K562 (cell line): Measurements from ENCODE around the gene EIF5. TPM values are rescaled to one million over a fixed set of nuclear protein-coding genes. Genes with fewer than 3 reads are reported as not detected.

Experiments
- ATF7 ChIP-seq: fragments of 450-650 bp; IDR thresholded peaks from 2 replicates; pipeline ENCODE4 v1.7.1; 2014; ENCODE audit warnings: mild to moderate bottlenecking, moderate library complexity
- BCL6 ChIP-seq: fragments of 250-450 bp; sonication (Bioruptor Pico); IDR thresholded peaks from 2 replicates; pipeline ENCODE4 v1.4.0; 2020
- CBX3 ChIP-seq, 2 experiments: IDR thresholded peaks; 1 replicate in 1 of 2; 2 replicates in 1 of 2; pipeline ENCODE4 v1.6.1; 2012; ENCODE audit warnings: inconsistent platforms in 2 of 2, low read length in 2 of 2, borderline replicate concordance in 1 of 2, control low read depth in 1 of 2
- ERF ChIP-seq: fragments of 450-650 bp; formaldehyde crosslinking; IDR thresholded peaks from 2 replicates; pipeline ENCODE4 v1.4.0; 2020; ENCODE audit warnings: mild to moderate bottlenecking, mixed read lengths
- HDAC2 ChIP-seq: fragments of 450-650 bp; IDR thresholded peaks from 2 replicates; pipeline ENCODE4 v1.6.1; 2016; ENCODE audit warnings: mild to moderate bottlenecking
- KLF1 ChIP-seq: fragments of 450-650 bp; IDR thresholded peaks from 2 replicates; pipeline ENCODE4 v1.6.1; 2016; ENCODE audit warnings: missing genetic modification characterization, missing compliant biosample characterization
- MAFG ChIP-seq: fragments of 450-650 bp; conservative IDR thresholded peaks from 2 replicates; pipeline ENCODE4 v1.6.1; 2016; ENCODE audit warnings: missing genetic modification characterization, missing compliant biosample characterization
- MYC ChIP-seq, 2 experiments: fragments of 250-450 bp in 1 of 2; sonication (Bioruptor Pico) in 1 of 2; IDR thresholded peaks; 2 replicates each; pipeline versions ENCODE4 v1.5.1 to v1.6.1; 2012 to 2021; ENCODE audit warnings: low read depth in 2 of 2, borderline replicate concordance in 1 of 2, improper control_type of control experiment in 1 of 2, low read length in 1 of 2, mild to moderate bottlenecking in 1 of 2, moderate library complexity in 1 of 2
- NCOA4 ChIP-seq: fragments of 450-650 bp; IDR thresholded peaks from 2 replicates; pipeline ENCODE4 v1.6.1; 2018; ENCODE audit warnings: mild to moderate bottlenecking; ENCODE audit not compliant: partially characterized antibody
- PPARD ChIP-seq: fragments of 250-450 bp; sonication (Bioruptor Pico); IDR thresholded peaks from 2 replicates; pipeline ENCODE4 v1.8.0; 2022; ENCODE audit warnings: inconsistent platforms, mild to moderate bottlenecking, moderate library complexity
- PRMT5 ChIP-seq: sonication (generic); formaldehyde crosslinking; IDR thresholded peaks from 2 replicates; pipeline ENCODE4 v1.5.0; 2020; ENCODE audit warnings: missing genetic modification reagents
- RAD21 ChIP-seq, 2 experiments: fragments of 250-450 bp in 1 of 2; fragments of 450-650 bp in 1 of 2; sonication (Bioruptor Pico) in 1 of 2; formaldehyde crosslinking in 1 of 2; IDR thresholded peaks in 1 of 2; conservative IDR thresholded peaks in 1 of 2; 2 replicates each; pipeline versions ENCODE4 v1.4.0 to v1.8.0; 2020 to 2022; ENCODE audit warnings: mild to moderate bottlenecking in 2 of 2, moderate library complexity in 1 of 2
- RFX7 ChIP-seq: fragments of 250-450 bp; sonication (Bioruptor Pico); IDR thresholded peaks from 2 replicates; pipeline ENCODE4 v1.5.1; 2021; ENCODE audit warnings: mild to moderate bottlenecking
- THRB ChIP-seq: fragments of 450-650 bp; formaldehyde crosslinking; conservative IDR thresholded peaks from 2 replicates; pipeline ENCODE4 v1.4.0; 2022; ENCODE audit warnings: mild to moderate bottlenecking, missing genetic modification characterization
- U2AF2 ChIP-seq: fragments of 200-400 bp; formaldehyde crosslinking; optimal IDR thresholded peaks from 2 replicates; pipeline ENCODE3; 2017; ENCODE audit warnings: low read depth, mild to moderate bottlenecking, low read length
- ZBTB1 ChIP-seq: sonication (generic); formaldehyde crosslinking; IDR thresholded peaks from 2 replicates; pipeline ENCODE4 v1.8.1; 2023; ENCODE audit warnings: missing genetic modification reagents, low read depth, mild to moderate bottlenecking, borderline replicate concordance
- ZC3H8 ChIP-seq: fragments of 450-650 bp; IDR thresholded peaks from 2 replicates; pipeline ENCODE4 v1.6.1; 2017
- ZNF23 ChIP-seq: fragments of 250-450 bp; sonication (Bioruptor Pico); IDR thresholded peaks from 2 replicates; pipeline ENCODE4 v1.4.0; 2020; ENCODE audit warnings: mild to moderate bottlenecking
- polyA plus RNA-seq, 8 experiments: library from polyadenylated mRNA; depleted of rRNA in 4 of 8; stranded (reverse) in 5 of 8; unstranded in 3 of 8; fragments of >200 nt; fragmentation: Nextera tagmentation in 2 of 8; fragmentation: Illumina TruSeq in 1 of 8; extraction: Ambion mirVana in 2 of 8; extraction: Trizol in 1 of 8; gene quantifications; 2 replicates each; pipeline versions ENCODE4 v1.2.1 to v1.2.3, GENCODE V29; 2011 to 2014; ENCODE audit warnings: inconsistent platforms in 1 of 8, missing spikeins in 1 of 8
- total RNA-seq, 7 experiments: library from RNA; depleted of rRNA in 6 of 7; stranded (reverse); fragments of >200 nt in 6 of 7; fragmentation: Illumina TruSeq in 2 of 7; extraction: Trizol in 2 of 7; gene quantifications; 2 replicates each; pipeline versions ENCODE4 v1.2.1 to v1.2.3, GENCODE V29; 2011 to 2021; ENCODE audit warnings: low replicate concordance in 1 of 7
- TF ChIP-seq, protein P1 (sequence below): fragments of 200-800 bp; sonication (Bioruptor generic); IDR thresholded peaks from 2 replicates; pipeline ENCODE4 v1.6.1; 2016; ENCODE audit warnings: missing genetic modification characterization, missing compliant biosample characterization
- TF ChIP-seq, protein P2 (sequence below): sonication (generic); formaldehyde crosslinking; IDR thresholded peaks from 2 replicates; pipeline ENCODE4 v1.8.0; 2022; ENCODE audit warnings: mild to moderate bottlenecking, missing genetic modification reagents, borderline replicate concordance

EIF5 gene
- total and polyA plus RNA-seq, 9 of the 15 experiments (the other 6 are each of a cell fraction or from before 2014, with no cell fraction given), result 92.7 to 442 (median 190) TPM

GRCh38 chr14:103385152-103385928 lies 51.3 kb downstream of the EIF5 start, which contains the start of gene MARK3 (continued):
- TF ChIP-seq, protein P1, sequence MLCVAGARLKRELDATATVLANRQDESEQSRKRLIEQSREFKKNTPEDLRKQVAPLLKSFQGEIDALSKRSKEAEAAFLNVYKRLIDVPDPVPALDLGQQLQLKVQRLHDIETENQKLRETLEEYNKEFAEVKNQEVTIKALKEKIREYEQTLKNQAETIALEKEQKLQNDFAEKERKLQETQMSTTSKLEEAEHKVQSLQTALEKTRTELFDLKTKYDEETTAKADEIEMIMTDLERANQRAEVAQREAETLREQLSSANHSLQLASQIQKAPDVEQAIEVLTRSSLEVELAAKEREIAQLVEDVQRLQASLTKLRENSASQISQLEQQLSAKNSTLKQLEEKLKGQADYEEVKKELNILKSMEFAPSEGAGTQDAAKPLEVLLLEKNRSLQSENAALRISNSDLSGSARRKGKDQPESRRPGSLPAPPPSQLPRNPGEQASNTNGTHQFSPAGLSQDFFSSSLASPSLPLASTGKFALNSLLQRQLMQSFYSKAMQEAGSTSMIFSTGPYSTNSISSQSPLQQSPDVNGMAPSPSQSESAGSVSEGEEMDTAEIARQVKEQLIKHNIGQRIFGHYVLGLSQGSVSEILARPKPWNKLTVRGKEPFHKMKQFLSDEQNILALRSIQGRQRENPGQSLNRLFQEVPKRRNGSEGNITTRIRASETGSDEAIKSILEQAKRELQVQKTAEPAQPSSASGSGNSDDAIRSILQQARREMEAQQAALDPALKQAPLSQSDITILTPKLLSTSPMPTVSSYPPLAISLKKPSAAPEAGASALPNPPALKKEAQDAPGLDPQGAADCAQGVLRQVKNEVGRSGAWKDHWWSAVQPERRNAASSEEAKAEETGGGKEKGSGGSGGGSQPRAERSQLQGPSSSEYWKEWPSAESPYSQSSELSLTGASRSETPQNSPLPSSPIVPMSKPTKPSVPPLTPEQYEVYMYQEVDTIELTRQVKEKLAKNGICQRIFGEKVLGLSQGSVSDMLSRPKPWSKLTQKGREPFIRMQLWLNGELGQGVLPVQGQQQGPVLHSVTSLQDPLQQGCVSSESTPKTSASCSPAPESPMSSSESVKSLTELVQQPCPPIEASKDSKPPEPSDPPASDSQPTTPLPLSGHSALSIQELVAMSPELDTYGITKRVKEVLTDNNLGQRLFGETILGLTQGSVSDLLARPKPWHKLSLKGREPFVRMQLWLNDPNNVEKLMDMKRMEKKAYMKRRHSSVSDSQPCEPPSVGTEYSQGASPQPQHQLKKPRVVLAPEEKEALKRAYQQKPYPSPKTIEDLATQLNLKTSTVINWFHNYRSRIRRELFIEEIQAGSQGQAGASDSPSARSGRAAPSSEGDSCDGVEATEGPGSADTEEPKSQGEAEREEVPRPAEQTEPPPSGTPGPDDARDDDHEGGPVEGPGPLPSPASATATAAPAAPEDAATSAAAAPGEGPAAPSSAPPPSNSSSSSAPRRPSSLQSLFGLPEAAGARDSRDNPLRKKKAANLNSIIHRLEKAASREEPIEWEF, result no peak
- no peak for TF ChIP-seq ZBTB1 (CRISPR knock-in tag)
- no peak for TF ChIP-seq NCOA4
- peak; percentile 55; the same call in 1 of the 2 replicates for TF ChIP-seq ATF7
- TF ChIP-seq MAFG (tag), result no peak
- TF ChIP-seq ZNF23 (CRISPR knock-in tag), result no peak
- TF ChIP-seq RFX7 (CRISPR knock-in tag), result no peak
- TF ChIP-seq BCL6 (CRISPR knock-in tag), result no peak
- TF ChIP-seq ERF (CRISPR knock-in tag), result no peak
- no peak for TF ChIP-seq U2AF2
- no peak for TF ChIP-seq PRMT5 (CRISPR knock-in tag)
- TF ChIP-seq, protein P2, sequence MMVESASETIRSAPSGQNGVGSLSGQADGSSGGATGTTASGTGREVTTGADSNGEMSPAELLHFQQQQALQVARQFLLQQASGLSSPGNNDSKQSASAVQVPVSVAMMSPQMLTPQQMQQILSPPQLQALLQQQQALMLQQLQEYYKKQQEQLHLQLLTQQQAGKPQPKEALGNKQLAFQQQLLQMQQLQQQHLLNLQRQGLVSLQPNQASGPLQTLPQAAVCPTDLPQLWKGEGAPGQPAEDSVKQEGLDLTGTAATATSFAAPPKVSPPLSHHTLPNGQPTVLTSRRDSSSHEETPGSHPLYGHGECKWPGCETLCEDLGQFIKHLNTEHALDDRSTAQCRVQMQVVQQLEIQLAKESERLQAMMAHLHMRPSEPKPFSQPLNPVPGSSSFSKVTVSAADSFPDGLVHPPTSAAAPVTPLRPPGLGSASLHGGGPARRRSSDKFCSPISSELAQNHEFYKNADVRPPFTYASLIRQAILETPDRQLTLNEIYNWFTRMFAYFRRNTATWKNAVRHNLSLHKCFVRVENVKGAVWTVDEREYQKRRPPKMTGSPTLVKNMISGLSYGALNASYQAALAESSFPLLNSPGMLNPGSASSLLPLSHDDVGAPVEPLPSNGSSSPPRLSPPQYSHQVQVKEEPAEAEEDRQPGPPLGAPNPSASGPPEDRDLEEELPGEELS (CRISPR knock-in tag), result no peak
- TF ChIP-seq MYC (IDR thresholded peaks at IDR 0.05; ENCODE audit: low read depth, low read length), result peak; percentile 28; the same call in 1 of the 2 replicates
- 0 out of 2 replicates have a peak, but pooled peaks have one; percentile 41 for TF ChIP-seq MYC (CRISPR knock-in tag; IDR thresholded peaks at IDR 0.05; ENCODE audit: borderline replicate concordance, low read depth)
- TF ChIP-seq HDAC2, result no peak
- TF ChIP-seq ZC3H8, result no peak
- no peak for TF ChIP-seq THRB (CRISPR knock-in tag)
- no peak for TF ChIP-seq KLF1
- TF ChIP-seq RAD21 (CRISPR knock-in tag; conservative IDR thresholded peaks at IDR 0.05 in 1 of 2, IDR thresholded peaks at IDR 0.05 in 1 of 2), result no peak; a peak in 1 of 4 replicates
- TF ChIP-seq PPARD (CRISPR knock-in tag), result no peak
- TF ChIP-seq CBX3 (IDR thresholded peaks at IDR 0.05; ENCODE audit: borderline replicate concordance in 1 of 2, low read length in 2 of 2), result no peak
